ENCODE results near the gene MRPL21.
"Not testable (repeated sequence)": the region's sequence is repeated elsewhere in the genome, so short reads cannot be mapped to it uniquely, and the experiment has no call there.

Gene MRPL21

GRCh38 chr11:68908273-68908672 lies 4.6 kb upstream of the MRPL21 start:
- Histone ChIP-seq H3K4me1 (ENCODE audit: insufficient read depth, low read length) (peaks cover 4% of the 10 kb centered on the region), H3K36me3 (ENCODE audit: insufficient read depth, low read length) (peaks cover 3% of the 10 kb centered on the region; the same call in 1 of the 2 replicates), H3K9ac (ENCODE audit: low read depth, low read length) (no peak overlapping the region), H3K9me3 (ENCODE audit: control insufficient read depth, insufficient read depth, low read length) (no peaks in the 10 kb centered on the region)

DNA sequence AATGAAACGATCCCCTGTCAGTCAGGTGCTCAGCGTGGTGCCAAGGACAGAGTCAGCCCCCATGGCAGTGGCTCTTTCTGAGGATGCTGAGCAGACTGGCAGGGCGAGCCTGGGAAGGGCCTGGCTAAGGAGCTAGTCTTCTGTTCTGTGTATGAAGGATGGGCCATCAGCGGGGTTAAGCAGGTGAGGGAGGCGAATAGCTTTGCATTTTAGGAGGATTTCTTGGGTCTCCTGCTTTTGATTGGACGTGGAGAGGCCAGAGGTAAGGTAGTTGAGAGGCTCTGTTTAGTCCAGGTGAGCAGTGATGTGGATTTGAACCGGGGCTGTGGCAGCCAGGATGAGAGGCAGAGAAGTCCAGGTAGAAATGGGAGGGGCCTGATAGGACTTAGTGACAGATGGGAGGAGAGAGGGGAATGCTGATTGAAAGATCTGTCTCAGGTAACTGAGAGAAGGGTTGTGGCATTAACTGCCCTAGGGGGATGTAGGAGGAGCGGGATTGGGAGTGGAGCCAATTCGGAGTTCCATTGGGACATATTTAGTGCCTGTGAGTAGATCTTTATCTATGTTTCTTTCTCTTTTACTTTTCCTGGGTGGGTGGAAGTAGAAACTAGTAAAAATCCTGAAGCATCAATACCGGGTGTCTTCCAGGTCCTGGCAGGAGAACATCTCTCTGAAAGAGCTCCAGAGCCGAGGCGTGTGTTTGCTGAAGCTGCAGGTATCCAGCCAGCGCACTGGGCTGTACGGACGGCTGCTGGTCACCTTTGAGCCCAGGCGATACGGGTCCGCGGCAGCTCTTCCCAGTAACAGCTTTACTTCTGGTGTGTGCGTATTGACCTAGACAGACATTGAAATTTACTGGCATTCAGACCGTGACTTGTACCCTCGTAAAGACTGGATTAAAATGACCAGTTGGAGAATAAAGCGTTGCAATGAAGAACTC lies 2.1 kb upstream of the MRPL21 start:
- Histone ChIP-seq H3K36me3 (ENCODE audit: insufficient read depth, low read length) (no peaks in the 10 kb centered on the region; the same call in 1 of the 2 replicates), H3K9me3 (ENCODE audit: control insufficient read depth, insufficient read depth, low read length) (no peaks in the 10 kb centered on the region), H3K9ac (ENCODE audit: low read depth, low read length) (no peak overlapping the region), H3K4me1 (ENCODE audit: insufficient read depth, low read length) (peaks cover 4% of the 10 kb centered on the region)

- peaks cover 11% of the 10 kb centered on the region for H3K36me3 ChIP-seq (ENCODE audit: insufficient read depth, low read length)
- peak overlapping the region; percentile 92 for H3K9ac ChIP-seq (ENCODE audit: low read depth, low read length)
- no peaks in the 10 kb centered on the region for H3K9me3 ChIP-seq (ENCODE audit: control insufficient read depth, insufficient read depth, low read length)
- H3K4me1 ChIP-seq (ENCODE audit: insufficient read depth, low read length) = peaks cover 4% of the 10 kb centered on the region
Measured at GRCh38 chr11:68904248-68904847, 716 bp upstream of the MRPL21 start.

DNA sequence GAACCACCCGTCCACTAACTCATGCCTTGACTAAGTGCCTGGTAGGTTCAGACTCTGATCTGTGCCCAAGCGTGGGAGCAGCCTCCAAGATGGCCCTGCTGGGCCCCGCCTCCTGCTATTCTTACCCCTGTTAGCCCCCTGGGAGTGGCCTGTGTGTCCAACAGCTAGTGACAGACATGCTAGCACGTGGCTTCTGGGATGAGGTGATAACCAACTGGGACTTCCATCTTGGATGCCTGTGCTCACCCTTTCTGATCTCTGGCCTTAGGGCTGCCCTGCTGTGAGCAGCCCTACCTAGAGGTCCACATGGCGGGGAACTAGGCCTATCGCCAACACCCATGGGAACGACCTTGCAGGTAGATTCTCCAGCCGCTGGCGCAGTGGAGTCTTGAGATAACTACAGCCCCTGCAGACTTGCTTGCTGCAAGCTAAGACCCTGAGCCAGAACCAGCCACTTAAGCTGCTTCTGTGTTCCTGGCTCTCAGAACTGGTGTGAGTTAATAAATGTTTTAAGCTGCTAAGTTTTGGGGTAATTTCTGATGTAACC lies 2.7 kb downstream of the MRPL21 start:
- H3K36me3 ChIP-seq (ENCODE audit: insufficient read depth, low read length) = peaks cover 30% of the 10 kb centered on the region
- H3K9ac ChIP-seq (ENCODE audit: low read depth, low read length) = no peak overlapping the region
- H3K9me3 ChIP-seq (ENCODE audit: control insufficient read depth, insufficient read depth, low read length) = no peaks in the 10 kb centered on the region
- peaks cover 4% of the 10 kb centered on the region for H3K4me1 ChIP-seq (ENCODE audit: insufficient read depth, low read length)

GRCh38 chr11:68897441-68897840 lies 6.2 kb downstream of the MRPL21 start:
- Histone ChIP-seq H3K4me1 (ENCODE audit: insufficient read depth, low read length) (no peaks in the 10 kb centered on the region), H3K36me3 (ENCODE audit: insufficient read depth, low read length) (peaks cover 30% of the 10 kb centered on the region), H3K9ac (ENCODE audit: low read depth, low read length) (no peak overlapping the region), H3K9me3 (ENCODE audit: control insufficient read depth, insufficient read depth, low read length) (no peaks in the 10 kb centered on the region)

GRCh38 chr11:68896171-68896959 lies 7.3 kb downstream of the MRPL21 start:
- Histone ChIP-seq H3K36me3 (ENCODE audit: insufficient read depth, low read length) (peaks cover 36% of the 10 kb centered on the region), H3K9ac (ENCODE audit: low read depth, low read length) (no peak overlapping the region), H3K4me1 (ENCODE audit: insufficient read depth, low read length) (no peaks in the 10 kb centered on the region), H3K9me3 (ENCODE audit: control insufficient read depth, insufficient read depth, low read length) (no peaks in the 10 kb centered on the region)

DNA sequence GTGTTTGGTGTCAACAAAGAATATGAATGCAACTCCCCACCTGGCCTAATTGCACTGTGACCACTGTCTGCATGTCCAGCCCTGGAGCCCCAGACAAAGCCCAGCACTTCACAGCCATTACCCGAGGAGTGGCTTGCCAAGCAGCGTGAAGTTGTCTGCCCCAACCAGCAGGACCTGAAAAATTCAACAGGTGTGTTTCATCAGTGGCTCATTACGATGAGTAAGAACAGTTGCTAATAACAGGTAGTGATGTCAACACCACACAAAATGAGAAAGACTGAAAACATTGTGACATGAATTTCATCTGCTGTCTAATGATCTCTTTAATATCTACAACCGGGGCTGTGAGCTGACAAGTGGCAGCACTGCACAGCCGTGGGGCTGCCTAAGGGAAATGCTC lies 10.3 kb downstream of the MRPL21 start:
- no peaks in the 10 kb centered on the region for H3K9me3 ChIP-seq (ENCODE audit: control insufficient read depth, insufficient read depth, low read length)
- H3K36me3 ChIP-seq (ENCODE audit: insufficient read depth, low read length) = peaks cover 27% of the 10 kb centered on the region
- H3K4me1 ChIP-seq (ENCODE audit: insufficient read depth, low read length) = no peaks in the 10 kb centered on the region; the same call in 1 of the 2 replicates
- no peak overlapping the region for H3K9ac ChIP-seq (ENCODE audit: low read depth, low read length)

- no peaks in the 10 kb centered on the region; the same call in 1 of the 2 replicates for H3K4me1 ChIP-seq (ENCODE audit: insufficient read depth, low read length)
- H3K9ac ChIP-seq (ENCODE audit: low read depth, low read length) = no peak overlapping the region
- peaks cover 21% of the 10 kb centered on the region for H3K36me3 ChIP-seq (ENCODE audit: insufficient read depth, low read length)
- H3K9me3 ChIP-seq (ENCODE audit: control insufficient read depth, insufficient read depth, low read length) = no peaks in the 10 kb centered on the region
Measured at GRCh38 chr11:68892576-68892975, 11.1 kb downstream of the MRPL21 start.

DNA sequence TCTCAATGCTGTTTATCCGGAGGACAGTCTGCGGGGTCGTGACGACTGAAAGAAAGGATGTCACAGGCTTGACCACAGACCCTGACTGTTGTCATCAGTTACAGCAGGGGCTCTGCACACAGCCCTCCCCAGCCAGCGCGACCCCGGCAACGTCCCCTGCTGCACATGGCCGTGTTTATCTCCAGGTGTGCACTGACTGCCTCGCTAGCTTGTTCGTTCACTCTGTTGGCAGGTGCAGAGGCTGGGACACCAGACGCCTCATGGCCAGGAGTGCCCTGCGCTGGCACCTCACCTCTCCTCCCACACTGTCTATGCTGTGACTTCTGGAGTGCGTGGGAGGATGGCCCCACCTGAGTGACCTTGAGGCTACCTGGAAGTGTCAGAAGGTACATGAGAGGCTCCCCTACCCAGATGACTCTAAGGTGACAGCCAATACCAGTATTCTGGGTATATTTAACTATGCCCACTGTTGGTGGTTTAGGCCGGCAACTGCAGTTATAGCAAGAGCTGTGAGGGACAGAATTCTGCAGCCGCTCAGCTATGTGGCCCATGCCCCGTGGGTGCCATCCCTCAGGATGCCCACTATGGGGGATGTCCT lies 12.2 kb downstream of the MRPL21 start:
- Histone ChIP-seq H3K9ac (ENCODE audit: low read depth, low read length) (no peak overlapping the region), H3K9me3 (ENCODE audit: control insufficient read depth, insufficient read depth, low read length) (no peaks in the 10 kb centered on the region), H3K36me3 (ENCODE audit: insufficient read depth, low read length) (peaks cover 11% of the 10 kb centered on the region; the same call in 1 of the 2 replicates), H3K4me1 (ENCODE audit: insufficient read depth, low read length) (no peaks in the 10 kb centered on the region; the same call in 1 of the 2 replicates)

- Histone ChIP-seq H3K36me3 (ENCODE audit: insufficient read depth, low read length) (peaks cover 11% of the 10 kb centered on the region; the same call in 1 of the 2 replicates), H3K9me3 (ENCODE audit: control insufficient read depth, insufficient read depth, low read length) (no peaks in the 10 kb centered on the region), H3K4me1 (ENCODE audit: insufficient read depth, low read length) (no peaks in the 10 kb centered on the region; the same call in 1 of the 2 replicates), H3K9ac (ENCODE audit: low read depth, low read length) (no peak overlapping the region)
Measured at GRCh38 chr11:68890490-68891231, 13.0 kb downstream of the MRPL21 start.

- peaks cover 11% of the 10 kb centered on the region; the same call in 1 of the 2 replicates for H3K36me3 ChIP-seq (ENCODE audit: insufficient read depth, low read length)
- H3K9me3 ChIP-seq (ENCODE audit: control insufficient read depth, insufficient read depth, low read length) = no peaks in the 10 kb centered on the region
- H3K9ac ChIP-seq (ENCODE audit: low read depth, low read length) = no peak overlapping the region
- H3K4me1 ChIP-seq (ENCODE audit: insufficient read depth, low read length) = no peaks in the 10 kb centered on the region; the same call in 1 of the 2 replicates
Measured at GRCh38 chr11:68889948-68890446, 13.6 kb downstream of the MRPL21 start.

- H3K9ac ChIP-seq (ENCODE audit: low read depth, low read length); H3K4me1 ChIP-seq (ENCODE audit: insufficient read depth, low read length); H3K36me3 ChIP-seq (ENCODE audit: insufficient read depth, low read length); H3K9me3 ChIP-seq (ENCODE audit: control insufficient read depth, insufficient read depth, low read length): not testable (repeated sequence)
Measured at GRCh38 chr11:68884827-68885226, 18.8 kb downstream of the MRPL21 start.

GRCh38 chr11:68882391-68882790 lies 21.2 kb downstream of the MRPL21 start:
- no peak overlapping the region for H3K9ac ChIP-seq (ENCODE audit: low read depth, low read length)
- H3K4me1 ChIP-seq (ENCODE audit: insufficient read depth, low read length) = no peaks in the 10 kb centered on the region
- H3K9me3 ChIP-seq (ENCODE audit: control insufficient read depth, insufficient read depth, low read length) = no peaks in the 10 kb centered on the region
- H3K36me3 ChIP-seq (ENCODE audit: insufficient read depth, low read length) = no peaks in the 10 kb centered on the region; the same call in 1 of the 2 replicates
